RCC 7860 (cell line): ENCODE measurements around the gene PROX2.
A peak's percentile ranks its signal among the peaks of the same experiment; 100 is the strongest.

Experiments used
- DNase-seq: peaks from one replicate; pipeline ENCODE4 v3.0.0-alpha.2; 2015; ENCODE audit warnings: low spot score
- FAIRE-seq: peaks from 2 replicates; lab custom pipeline; 2012; peaks lifted over from hg19 to GRCh38; lab: Jason Lieb, UNC

PROX2 gene

GRCh38 chr14:74846968-74847665 lies 28.8 kb downstream of the PROX2 start:
- no peak for DNase-seq
- no peak for FAIRE-seq

GRCh38 chr14:74846168-74846567 lies 29.8 kb downstream of the PROX2 start:
- FAIRE-seq (no peak), DNase-seq (no peak)

GRCh38 chr14:74843653-74844052 lies 32.3 kb downstream of the PROX2 start:
- no peak for DNase-seq
- no peak for FAIRE-seq

GRCh38 chr14:74841230-74842207 lies 34.4 kb downstream of the PROX2 start:
- FAIRE-seq (no peak), DNase-seq (no peak)

GRCh38 chr14:74840603-74841030 lies 35.3 kb downstream of the PROX2 start:
- FAIRE-seq = no peak
- no peak for DNase-seq

- FAIRE-seq (no peak), DNase-seq (no peak)
Observed at GRCh38 chr14:74838166-74838565, 37.8 kb downstream of the PROX2 start.

GRCh38 chr14:74836251-74836960 lies 39.5 kb downstream of the PROX2 start:
- DNase-seq = no peak
- FAIRE-seq = no peak

- DNase-seq (no peak), FAIRE-seq (no peak)
Observed at GRCh38 chr14:74835645-74836250, 40.2 kb downstream of the PROX2 start.

GRCh38 chr14:74834692-74835392 lies 41.1 kb downstream of the PROX2 start:
- FAIRE-seq (peak; percentile 49), DNase-seq (peak; percentile 10)

- DNase-seq = no peak
- no peak for FAIRE-seq
Observed at GRCh38 chr14:74832849-74833248, 43.1 kb downstream of the PROX2 start.

GRCh38 chr14:74829251-74829650 lies 46.7 kb downstream of the PROX2 start:
- FAIRE-seq = no peak

GRCh38 chr14:74826574-74826973 lies 49.4 kb downstream of the PROX2 start:
- DNase-seq (no peak), FAIRE-seq (no peak)

More at GRCh38 chr14:74829251-74829650, 46.7 kb downstream of the PROX2 start:
- DNase-seq = no peak
